Hematopoietic multipotent progenitor cell (in vitro differentiated cells): ENCODE measurements around the gene RPS14. TPM values are rescaled to one million over a fixed set of nuclear protein-coding genes. Genes with fewer than 3 reads are reported as not detected.

Experiments
- DNase-seq, 3 donors: peaks; one replicate each; pipeline ENCODE4 v3.0.0-alpha.2; 2011 to 2015; ENCODE audit warnings: low read depth in 2 of 3, low spot score in 2 of 3
- total RNA-seq: library from RNA; depleted of rRNA; stranded (reverse); fragments of >200 nt; gene quantifications from one replicate; pipeline ENCODE4 v1.2.3, GENCODE V29; 2012

Gene RPS14
- 8,241 TPM for total RNA-seq

GRCh38 chr5:150449517-150450339 is at the start of gene RPS14:
RPS14 (minus strand) TSS chr5:150449739; CDS start chr5:150447733, 2,006 bp downstream.
- peak; percentile 92 to 96 (median 96) for DNase-seq

DNA sequence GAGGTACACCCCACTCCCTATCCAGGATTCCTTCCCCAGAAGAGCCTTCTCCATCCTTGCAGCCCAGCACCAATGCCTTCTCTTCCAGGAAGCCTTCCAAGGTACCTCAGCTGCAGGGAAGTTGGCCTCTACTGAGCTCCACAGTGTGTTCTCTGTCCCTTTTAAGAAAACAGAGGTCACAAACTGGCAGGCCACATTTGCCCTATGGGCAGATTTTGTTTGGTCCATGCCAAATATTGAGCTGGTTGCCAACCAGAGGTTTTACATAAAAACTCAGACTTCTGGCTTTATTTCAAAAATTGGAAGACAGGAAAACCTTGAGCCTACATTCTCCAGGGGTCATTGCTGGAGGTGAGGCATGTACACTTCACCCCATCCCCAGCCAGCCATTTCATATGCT is 49.4 kb upstream of the RPS14 start:
- DNase-seq: no peak

GRCh38 chr5:150498501-150498900 is 49.0 kb upstream of the RPS14 start:
- DNase-seq: no peak

DNA sequence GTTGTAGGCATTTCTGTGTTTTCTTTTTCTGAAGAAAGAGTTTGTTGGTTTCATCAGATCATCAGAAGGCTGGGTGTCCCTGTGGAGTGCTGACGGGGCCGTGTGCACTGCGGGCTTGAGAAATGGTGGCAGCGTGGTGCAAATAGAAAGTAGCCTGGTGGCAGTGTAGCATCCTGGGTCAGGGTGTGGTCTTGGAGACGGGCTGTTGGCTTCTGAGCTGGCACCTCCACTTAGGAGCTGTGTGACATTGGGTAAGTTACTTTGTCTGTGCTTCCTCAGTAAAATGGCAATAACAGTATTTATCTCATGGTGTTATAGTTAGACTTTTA is 48.4 kb upstream of the RPS14 start:
- no peak for DNase-seq

GRCh38 chr5:150497274-150497988 is 47.9 kb upstream of the RPS14 start:
- DNase-seq: no peak

DNA sequence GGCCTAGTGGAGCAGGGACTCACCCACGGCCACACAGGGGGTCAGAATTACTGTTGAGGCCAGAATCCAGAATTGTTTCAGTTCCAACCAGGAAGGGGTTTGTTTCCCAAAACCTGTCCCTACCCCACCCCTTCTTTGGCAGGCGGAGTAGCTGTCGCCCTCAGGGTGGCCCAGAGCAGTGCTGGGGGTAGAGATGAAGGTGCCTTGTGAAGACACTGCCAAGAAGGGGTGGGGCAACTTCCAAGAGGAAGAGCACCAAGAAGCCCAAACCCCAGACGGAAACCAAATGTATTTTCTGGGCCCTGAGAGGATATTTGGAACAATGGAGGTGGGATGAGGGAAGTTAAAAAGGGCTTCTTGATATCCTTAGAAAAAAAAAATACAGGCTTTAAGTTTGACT is 47.0 kb upstream of the RPS14 start:
- no peak for DNase-seq

DNA sequence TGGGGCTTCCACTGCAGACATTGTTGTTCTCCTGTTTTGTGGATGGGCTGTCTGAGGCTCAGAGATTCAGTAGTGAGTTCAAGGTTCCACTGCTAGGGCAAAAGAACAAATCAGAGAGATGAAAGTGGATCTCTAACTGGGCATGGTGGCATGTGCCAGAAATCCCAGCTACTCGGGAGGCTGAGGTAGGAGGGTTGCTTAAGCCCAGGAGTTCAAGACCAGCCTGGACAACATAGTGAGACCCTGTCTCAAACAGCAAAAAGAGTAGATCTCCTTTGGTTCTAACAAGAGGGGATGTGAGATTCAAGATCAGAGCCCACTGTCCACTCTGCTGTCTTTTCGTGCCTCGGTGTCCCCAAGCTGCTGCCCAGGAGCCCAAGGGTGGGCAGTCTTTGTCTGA is 46.6 kb upstream of the RPS14 start:
- no peak for DNase-seq

GRCh38 chr5:150492621-150493020 is 43.1 kb upstream of the RPS14 start:
- DNase-seq: no peak

DNA sequence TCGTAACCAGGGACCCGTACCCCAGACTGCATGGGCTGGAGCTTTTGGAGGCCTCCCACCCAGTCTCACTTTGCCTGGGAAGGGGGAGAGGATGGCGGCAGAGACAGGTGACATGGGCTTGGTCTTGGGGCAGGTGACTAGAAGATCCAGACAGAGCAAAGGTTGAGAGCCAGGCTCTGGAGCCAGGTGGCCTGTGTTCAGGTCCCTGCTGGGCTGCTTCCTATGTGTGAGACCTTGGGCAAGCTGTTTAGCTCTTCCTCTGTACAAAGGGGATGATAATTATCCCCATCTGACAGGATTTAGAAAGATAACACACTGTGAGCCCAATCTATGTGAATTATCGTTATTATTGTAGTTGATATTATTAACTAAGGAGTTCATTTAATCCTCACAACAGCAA is 42.3 kb upstream of the RPS14 start:
- no peak for DNase-seq

- DNase-seq: peak in 1 of 3 donors; percentile 39
These were observed 41.2 kb upstream of the RPS14 start for GRCh38 chr5:150490754-150491153.

GRCh38 chr5:150490296-150490669 is 40.7 kb upstream of the RPS14 start:
- no peak for DNase-seq

DNA sequence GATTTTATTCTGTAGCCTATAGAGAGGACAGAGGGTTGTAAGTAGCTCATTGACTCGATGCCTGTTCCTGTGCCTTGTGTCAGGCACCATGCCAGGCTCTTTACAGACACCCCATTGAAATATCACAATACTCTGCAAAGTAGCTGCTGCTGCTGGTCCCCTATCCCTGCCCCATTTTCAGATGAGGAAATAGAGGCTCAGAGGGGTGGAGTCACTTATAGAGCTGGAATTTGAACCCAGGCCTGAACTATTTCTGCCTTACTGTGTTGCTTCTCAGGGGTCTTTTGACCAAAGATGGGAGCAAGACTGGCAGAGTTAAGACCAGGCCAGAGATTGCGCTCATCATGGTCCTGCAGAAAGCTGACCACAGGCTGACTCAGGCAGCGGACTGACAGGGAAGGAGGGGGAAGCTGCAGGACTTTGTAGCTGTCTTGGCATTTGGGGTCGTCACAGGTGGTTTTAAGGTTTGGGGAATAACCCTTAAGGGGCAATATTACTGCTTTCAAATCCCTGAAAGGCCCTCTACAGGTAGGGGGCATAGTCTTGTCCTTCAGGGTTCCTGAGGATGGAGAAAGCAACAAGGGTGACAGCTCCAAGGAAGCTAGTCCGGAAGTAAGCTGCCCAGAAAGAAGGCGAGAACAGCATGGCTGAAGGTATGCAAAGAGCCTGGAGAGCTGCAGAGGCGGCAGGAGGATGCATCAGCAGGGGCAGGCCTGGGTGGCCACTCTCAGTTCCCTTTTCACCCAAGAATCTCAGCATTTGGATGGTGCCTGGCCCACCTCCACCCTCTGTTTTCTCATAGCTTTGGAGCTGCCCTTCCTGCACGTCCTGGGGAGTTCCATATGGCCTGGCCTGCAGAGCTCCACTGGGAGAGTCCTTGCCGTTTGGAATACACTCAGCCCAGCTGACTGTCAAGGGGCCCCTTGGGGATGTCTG is 40.1 kb upstream of the RPS14 start:
- DNase-seq: no peak

DNA sequence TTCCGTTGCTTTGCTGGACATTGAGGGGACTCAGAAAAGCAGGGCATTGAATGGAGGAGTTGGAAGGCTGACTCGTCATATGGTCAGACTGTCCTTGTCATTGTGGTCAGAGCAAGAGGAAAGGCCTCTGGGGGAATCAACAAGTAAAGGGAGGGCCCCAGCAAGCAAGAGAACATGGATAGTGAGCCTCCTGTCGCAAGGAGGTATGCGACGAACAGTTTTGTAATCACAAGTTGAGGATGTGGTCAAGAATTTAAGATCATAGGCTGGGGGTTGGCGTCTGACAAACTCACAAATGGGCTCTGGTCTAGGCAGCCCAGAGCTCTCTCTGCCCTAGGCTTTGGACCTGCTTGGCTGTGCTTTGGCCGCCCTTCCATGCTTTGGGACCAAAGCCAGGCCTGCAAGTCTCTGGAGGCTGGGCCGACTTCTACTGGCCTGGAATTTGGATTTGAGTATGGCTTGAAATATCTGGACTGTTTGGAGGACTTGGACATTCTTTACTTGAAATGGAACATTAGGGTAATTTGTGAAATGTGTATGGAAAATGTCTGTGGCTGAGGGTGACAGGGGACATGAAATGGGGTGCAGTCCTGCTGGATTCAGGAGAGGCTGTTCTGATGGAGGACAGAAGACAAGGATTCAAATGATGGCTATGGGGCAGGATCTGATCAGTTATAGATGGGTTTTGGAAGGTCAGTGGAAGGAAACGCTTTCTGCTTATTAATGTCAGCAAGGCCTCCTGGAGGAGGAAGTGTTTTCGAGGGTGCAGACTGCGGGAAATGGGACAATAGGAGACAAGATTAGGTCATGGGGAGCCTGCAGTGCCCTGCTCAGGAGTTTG is 39.2 kb upstream of the RPS14 start:
- DNase-seq: no peak

DNA sequence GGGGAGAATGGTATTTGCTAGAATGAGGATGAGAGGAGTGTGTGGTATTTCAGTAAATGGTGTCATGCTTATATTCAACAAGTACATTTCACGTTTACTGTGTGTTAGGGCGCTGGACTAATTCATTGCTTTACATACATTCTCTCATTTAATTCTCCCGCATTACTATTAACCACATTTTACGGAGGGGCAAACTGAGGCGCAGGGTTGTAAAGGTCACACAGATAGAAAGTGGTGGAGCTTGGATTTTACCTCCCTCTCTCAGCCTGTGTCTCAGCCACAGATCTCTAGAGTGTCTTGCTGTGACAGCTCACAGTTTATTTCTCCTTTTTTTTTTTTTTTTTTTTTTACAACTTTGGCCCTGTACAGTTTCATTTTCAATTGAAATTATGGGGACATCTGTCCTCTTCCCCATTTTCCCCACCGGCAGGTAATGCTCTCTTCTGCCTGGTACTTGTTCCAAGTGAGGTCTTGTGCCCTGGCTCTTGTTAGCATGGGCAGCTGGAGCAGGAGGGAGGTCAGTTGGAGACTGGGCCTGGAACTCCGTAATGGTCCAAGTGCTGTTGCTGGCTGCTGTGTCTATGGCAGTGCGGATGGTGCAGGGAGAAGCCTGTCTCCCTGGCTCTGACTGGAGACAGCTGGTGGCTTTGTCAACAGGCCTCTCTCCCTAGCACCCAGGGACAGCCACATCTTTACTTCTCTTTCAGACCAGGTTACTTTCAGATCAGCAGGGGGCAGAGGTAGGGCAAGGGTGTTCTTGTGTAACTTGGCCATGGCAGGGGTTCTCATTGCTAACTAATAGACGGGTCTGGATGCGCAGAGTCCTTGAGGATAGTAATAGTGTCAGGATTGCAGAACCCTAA is 37.9 kb upstream of the RPS14 start:
- peak in 2 of 3 donors; percentile 36 to 61 for DNase-seq

GRCh38 chr5:150486402-150487198 is 37.1 kb upstream of the RPS14 start:
- peak; percentile 25 to 69 (median 64) for DNase-seq

- no peak for DNase-seq
These were observed 36.3 kb upstream of the RPS14 start for GRCh38 chr5:150485693-150486401.

DNA sequence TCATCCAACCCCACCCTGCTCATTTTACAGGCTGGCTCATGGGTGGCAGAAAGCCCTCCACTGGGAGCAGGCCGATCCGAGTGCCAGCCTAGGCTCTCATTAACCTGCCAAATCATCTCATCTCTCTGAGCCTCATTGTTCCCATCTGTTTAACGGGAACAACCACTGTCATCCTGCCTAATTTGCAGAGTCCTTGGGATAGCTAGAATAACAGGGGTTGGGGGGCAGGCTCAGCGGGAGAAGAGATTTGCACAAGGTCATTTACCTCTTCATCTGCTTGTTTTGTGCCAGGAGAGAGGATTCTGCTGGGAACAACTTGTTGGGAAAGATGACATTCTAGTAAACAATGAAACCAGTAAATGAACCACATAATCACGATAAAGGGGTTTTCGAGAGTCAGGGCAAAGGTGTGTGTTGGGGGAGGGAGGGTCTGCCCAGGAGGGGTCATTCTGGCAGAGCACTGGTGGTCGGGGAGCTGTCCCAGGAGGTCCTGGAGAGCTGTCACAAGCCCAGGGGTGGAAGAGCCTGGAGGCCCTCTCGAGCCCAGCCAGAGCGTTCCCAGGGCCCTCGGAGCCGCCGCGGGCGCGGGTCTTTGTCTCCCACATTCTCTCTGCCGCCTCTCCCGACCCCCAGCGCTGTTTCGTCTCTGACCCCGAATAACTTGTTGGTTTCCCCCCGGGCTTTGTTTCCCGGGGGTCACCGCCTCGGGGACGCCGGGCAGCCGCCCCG is 35.6 kb upstream of the RPS14 start:
- peak in 1 of 3 donors; percentile 10 for DNase-seq
